Progenitor cell of endocrine pancreas (in vitro differentiated cells): ENCODE data around the gene CACNA1B. TPM values are rescaled to one million over a fixed set of nuclear protein-coding genes. Genes with fewer than 3 reads are reported as not detected.

Experiments
- DNase-seq: peaks from one replicate; pipeline ENCODE4 v3.0.0; 2021; ENCODE audit warnings: low spot score; ENCODE audit not compliant: unreplicated experiment
- H3K27ac Mint-ChIP-seq: 2 replicates; pipeline ENCODE4 v1.8.0; 2021; ENCODE audit warnings: mild to moderate bottlenecking, moderate library complexity, mixed read lengths
- H3K27me3 Mint-ChIP-seq: 2 replicates; pipeline ENCODE4 v1.8.0; 2021; ENCODE audit warnings: mixed read lengths
- H3K36me3 Mint-ChIP-seq: 2 replicates; pipeline ENCODE4 v1.8.0; 2022; ENCODE audit warnings: mixed read lengths; ENCODE audit not compliant: insufficient read depth
- H3K4me1 Mint-ChIP-seq: 2 replicates; pipeline ENCODE4 v1.8.0; 2021; ENCODE audit warnings: low read depth, mixed read lengths
- H3K4me3 Mint-ChIP-seq: 2 replicates; pipeline ENCODE4 v1.8.0; 2021; ENCODE audit warnings: low read depth, mild to moderate bottlenecking, moderate library complexity, mixed read lengths
- H3K9me3 Mint-ChIP-seq: 2 replicates; pipeline ENCODE4 v1.8.0; 2021; ENCODE audit warnings: low read depth, mixed read lengths
- total RNA-seq: library from RNA; stranded (reverse); gene quantifications from 2 replicates; pipeline ENCODE4 v1.2.1, GENCODE V29; 2021
- TF ChIP-seq, protein P1 (sequence below): fragments of 200-600 bp; sonication (generic); IDR thresholded peaks from one replicate; pipeline ENCODE4 v1.5.0; 2021; ENCODE audit warnings: antibody characterized with exemption, mild to moderate bottlenecking; ENCODE audit not compliant: unreplicated experiment

CACNA1B gene
- total RNA-seq, 1 donor from 2014 or later = 2.4 TPM

DNA sequence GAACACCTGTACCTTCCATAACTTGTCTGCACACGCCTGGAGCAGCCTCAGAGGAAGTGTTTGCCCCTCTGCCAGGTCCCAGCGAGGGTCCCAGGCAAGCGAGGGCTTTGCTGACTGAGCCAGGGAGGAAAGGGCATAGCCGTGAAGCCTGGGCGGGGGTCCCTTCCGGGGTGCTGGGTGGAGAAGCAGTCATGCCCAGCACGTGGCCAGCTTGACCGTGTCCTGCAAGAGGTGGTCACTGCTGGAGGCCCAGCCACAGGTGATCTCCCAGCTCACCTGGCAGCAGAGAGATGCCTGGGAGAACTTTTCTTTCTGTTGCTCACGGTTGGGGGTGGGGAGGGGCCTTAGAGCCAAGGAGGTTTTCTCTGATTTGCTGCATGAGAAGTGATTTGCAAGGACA lies 195.3 kb downstream of the CACNA1B start:
- no peak overlapping the region for H3K27ac Mint-ChIP-seq
- DNase-seq = no peak
- TF ChIP-seq, protein P1, sequence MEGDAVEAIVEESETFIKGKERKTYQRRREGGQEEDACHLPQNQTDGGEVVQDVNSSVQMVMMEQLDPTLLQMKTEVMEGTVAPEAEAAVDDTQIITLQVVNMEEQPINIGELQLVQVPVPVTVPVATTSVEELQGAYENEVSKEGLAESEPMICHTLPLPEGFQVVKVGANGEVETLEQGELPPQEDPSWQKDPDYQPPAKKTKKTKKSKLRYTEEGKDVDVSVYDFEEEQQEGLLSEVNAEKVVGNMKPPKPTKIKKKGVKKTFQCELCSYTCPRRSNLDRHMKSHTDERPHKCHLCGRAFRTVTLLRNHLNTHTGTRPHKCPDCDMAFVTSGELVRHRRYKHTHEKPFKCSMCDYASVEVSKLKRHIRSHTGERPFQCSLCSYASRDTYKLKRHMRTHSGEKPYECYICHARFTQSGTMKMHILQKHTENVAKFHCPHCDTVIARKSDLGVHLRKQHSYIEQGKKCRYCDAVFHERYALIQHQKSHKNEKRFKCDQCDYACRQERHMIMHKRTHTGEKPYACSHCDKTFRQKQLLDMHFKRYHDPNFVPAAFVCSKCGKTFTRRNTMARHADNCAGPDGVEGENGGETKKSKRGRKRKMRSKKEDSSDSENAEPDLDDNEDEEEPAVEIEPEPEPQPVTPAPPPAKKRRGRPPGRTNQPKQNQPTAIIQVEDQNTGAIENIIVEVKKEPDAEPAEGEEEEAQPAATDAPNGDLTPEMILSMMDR = no peak
- H3K4me1 Mint-ChIP-seq = no peaks in the 10 kb centered on the region
- no peaks in the 10 kb centered on the region for H3K36me3 Mint-ChIP-seq
- no peaks in the 10 kb centered on the region for H3K27me3 Mint-ChIP-seq
- H3K9me3 Mint-ChIP-seq = no peaks in the 10 kb centered on the region
- H3K4me3 Mint-ChIP-seq = no peak overlapping the region

DNA sequence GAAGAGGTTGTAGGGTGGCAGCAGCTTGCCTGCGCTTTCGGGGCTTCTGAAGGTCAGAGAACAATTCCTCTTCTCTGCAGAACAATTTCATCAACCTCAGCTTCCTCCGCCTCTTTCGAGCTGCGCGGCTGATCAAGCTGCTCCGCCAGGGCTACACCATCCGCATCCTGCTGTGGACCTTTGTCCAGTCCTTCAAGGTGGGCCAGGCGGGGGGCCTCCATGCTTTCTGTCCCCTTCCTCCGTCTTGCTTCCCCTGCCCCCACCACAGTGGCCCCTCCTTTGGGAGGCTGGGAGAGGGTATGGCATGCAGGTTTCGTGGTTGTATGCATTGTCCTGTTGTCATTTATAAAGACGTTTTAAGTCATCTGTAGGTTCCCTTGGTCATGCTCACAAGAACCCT lies 195.8 kb downstream of the CACNA1B start:
- H3K4me1 Mint-ChIP-seq = no peaks in the 10 kb centered on the region
- no peaks in the 10 kb centered on the region for H3K36me3 Mint-ChIP-seq
- DNase-seq = no peak
- TF ChIP-seq, protein P1 = no peak
- no peaks in the 10 kb centered on the region for H3K9me3 Mint-ChIP-seq
- H3K27me3 Mint-ChIP-seq = no peaks in the 10 kb centered on the region
- no peak overlapping the region for H3K27ac Mint-ChIP-seq
- no peak overlapping the region for H3K4me3 Mint-ChIP-seq

DNA sequence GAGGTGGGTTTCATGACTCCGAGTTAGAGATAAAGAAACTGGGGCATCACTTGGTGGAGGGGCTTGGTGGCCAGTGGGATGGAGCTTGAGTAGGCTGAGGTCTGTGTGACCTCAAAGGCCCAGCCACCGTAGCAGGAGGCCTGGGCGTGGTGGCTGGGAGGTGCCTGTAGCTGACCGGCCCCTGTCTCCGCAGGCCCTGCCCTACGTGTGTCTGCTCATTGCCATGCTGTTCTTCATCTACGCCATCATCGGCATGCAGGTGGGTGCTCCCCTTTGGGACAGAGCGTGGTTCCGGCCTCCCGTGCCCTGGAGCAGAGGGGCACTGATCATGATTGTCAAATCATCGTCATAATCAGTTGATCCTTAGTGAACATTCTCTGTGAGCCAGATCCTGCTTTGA lies 196.2 kb downstream of the CACNA1B start:
- no peaks in the 10 kb centered on the region for H3K4me1 Mint-ChIP-seq
- no peaks in the 10 kb centered on the region for H3K27me3 Mint-ChIP-seq
- H3K4me3 Mint-ChIP-seq = no peak overlapping the region
- no peak overlapping the region for H3K27ac Mint-ChIP-seq
- TF ChIP-seq, protein P1 = no peak
- H3K9me3 Mint-ChIP-seq = no peaks in the 10 kb centered on the region
- no peaks in the 10 kb centered on the region for H3K36me3 Mint-ChIP-seq
- no peak for DNase-seq

DNA sequence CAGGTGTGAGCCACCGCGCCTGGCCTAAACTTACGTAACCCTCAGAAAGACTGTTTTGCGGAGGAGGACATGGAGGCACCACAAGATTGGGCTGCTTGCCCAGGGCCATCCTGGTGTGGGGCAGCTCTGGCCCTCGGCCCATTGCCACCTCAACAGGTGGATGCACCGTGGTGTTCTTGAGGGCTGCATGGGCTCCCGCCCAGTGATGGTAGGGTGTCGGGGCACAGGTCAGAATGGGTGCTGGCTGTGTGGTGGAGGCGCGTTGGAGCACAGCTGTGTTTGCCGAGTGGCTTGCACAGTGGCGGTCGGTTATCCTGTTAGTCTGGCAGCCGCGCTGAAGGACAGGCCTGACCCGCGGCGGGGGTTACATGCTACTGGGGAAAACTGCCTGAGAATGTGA lies 196.9 kb downstream of the CACNA1B start:
- no peaks in the 10 kb centered on the region for H3K27me3 Mint-ChIP-seq
- no peaks in the 10 kb centered on the region for H3K9me3 Mint-ChIP-seq
- no peak overlapping the region for H3K27ac Mint-ChIP-seq
- TF ChIP-seq, protein P1 = no peak
- no peak overlapping the region for H3K4me3 Mint-ChIP-seq
- no peaks in the 10 kb centered on the region for H3K36me3 Mint-ChIP-seq
- H3K4me1 Mint-ChIP-seq = no peaks in the 10 kb centered on the region
- no peak for DNase-seq

DNA sequence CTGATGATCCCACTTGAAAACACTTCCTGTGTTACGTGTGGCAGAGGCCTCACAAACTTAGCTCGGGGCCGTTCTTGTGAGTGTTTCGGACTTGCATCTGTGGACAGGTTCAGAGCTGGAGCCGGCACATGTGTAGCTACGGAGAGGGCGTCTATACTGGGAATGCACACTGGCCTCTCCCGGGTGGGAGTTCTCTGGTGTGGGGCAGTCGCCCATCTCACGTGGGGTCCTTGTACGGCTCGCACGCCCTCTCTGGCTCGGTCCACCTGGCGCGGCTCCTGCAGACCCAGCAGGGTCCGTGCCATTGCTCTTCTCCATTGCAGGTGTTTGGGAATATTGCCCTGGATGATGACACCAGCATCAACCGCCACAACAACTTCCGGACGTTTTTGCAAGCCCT lies 197.9 kb downstream of the CACNA1B start:
- DNase-seq = no peak
- TF ChIP-seq, protein P1 = no peak
- Mint-ChIP-seq H3K27ac (no peak overlapping the region), H3K4me3 (no peak overlapping the region), H3K27me3 (no peaks in the 10 kb centered on the region), H3K9me3 (no peaks in the 10 kb centered on the region), H3K4me1 (no peaks in the 10 kb centered on the region), H3K36me3 (no peaks in the 10 kb centered on the region)
